ENCODE measurements around the gene DHDH.

DNA sequence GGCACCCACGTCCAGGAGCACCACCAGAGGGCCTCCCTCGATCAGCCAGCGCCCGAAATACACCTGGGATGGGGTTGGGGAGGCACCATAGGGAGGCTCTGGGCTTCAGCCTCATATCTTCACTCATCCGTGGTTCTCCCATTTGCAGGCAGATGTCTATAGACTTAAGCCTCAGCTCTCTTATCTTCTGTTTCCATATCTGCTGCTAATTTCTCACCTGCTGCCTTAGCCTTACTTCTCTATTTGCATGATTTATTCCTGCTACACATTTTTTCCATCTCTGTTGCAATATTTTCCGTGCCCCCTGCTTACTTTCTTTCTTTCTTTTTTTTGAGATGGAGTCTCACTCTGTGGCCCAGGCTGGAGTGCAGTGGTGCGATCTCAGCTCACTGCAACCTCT lies 53.8 kb downstream of the DHDH start:
- TF ChIP-seq, protein P1, sequence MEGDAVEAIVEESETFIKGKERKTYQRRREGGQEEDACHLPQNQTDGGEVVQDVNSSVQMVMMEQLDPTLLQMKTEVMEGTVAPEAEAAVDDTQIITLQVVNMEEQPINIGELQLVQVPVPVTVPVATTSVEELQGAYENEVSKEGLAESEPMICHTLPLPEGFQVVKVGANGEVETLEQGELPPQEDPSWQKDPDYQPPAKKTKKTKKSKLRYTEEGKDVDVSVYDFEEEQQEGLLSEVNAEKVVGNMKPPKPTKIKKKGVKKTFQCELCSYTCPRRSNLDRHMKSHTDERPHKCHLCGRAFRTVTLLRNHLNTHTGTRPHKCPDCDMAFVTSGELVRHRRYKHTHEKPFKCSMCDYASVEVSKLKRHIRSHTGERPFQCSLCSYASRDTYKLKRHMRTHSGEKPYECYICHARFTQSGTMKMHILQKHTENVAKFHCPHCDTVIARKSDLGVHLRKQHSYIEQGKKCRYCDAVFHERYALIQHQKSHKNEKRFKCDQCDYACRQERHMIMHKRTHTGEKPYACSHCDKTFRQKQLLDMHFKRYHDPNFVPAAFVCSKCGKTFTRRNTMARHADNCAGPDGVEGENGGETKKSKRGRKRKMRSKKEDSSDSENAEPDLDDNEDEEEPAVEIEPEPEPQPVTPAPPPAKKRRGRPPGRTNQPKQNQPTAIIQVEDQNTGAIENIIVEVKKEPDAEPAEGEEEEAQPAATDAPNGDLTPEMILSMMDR (IDR thresholded peaks at IDR 0.05) = no peak
- TF ChIP-seq POLR2A (IDR thresholded peaks at IDR 0.05) = no peak
